Measurements from ENCODE around the gene METTL4. TPM values are rescaled to one million over a fixed set of nuclear protein-coding genes. Genes with fewer than 3 reads are reported as not detected.
"Not testable (repeated sequence)": the region's sequence is repeated elsewhere in the genome, so short reads cannot be mapped to it uniquely, and the experiment has no call there.

Gene METTL4
- total RNA-seq, 2 experiments from 2014 or later = 20.3 to 25.5 TPM

DNA sequence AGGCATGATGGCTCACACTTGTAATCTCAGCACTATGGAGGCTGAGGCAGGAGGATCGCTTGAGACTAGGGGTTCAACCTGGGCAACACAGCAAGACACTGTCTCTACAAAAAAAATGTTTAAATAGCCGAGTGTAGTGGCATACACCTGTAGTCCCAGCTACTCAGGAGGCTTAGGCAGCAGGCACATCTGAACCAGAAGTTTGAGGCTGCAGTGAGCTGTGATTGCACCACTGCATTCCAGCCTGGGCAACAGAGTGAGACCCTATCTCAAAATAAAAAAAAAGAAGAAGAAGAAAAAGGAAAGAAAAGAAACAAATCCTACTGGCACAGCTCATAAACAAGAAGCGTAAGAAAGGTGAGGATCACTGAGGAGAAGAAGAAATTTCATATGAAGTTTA is 19.9 kb downstream of the METTL4 start:
- no peak overlapping the region for H3K4me3 Mint-ChIP-seq
- H3K9me3 Mint-ChIP-seq = no peaks in the 10 kb centered on the region
- POLR2A ChIA-PET = no interaction called here
- CTCF ChIA-PET = no interaction called here
- H3K27me3 Mint-ChIP-seq = no peaks in the 10 kb centered on the region
- H3K4me1 Mint-ChIP-seq = peaks cover 2% of the 10 kb centered on the region
- H3K36me3 Mint-ChIP-seq (ENCODE audit: low read depth) = peaks cover 18% of the 10 kb centered on the region
- no peak overlapping the region for H3K27ac Mint-ChIP-seq
- no peak for DNase-seq

GRCh38 chr18:2549462-2549861 is 21.8 kb downstream of the METTL4 start:
- Mint-ChIP-seq H3K27me3 (no peaks in the 10 kb centered on the region), H3K4me3 (no peak overlapping the region), H3K36me3 (ENCODE audit: low read depth) (peaks cover 16% of the 10 kb centered on the region), H3K9me3 (no peaks in the 10 kb centered on the region), H3K27ac (no peak overlapping the region), H3K4me1 (peaks cover 2% of the 10 kb centered on the region)
- ChIA-PET POLR2A (no interaction called here), CTCF (no interaction called here)
- DNase-seq = no peak

DNA sequence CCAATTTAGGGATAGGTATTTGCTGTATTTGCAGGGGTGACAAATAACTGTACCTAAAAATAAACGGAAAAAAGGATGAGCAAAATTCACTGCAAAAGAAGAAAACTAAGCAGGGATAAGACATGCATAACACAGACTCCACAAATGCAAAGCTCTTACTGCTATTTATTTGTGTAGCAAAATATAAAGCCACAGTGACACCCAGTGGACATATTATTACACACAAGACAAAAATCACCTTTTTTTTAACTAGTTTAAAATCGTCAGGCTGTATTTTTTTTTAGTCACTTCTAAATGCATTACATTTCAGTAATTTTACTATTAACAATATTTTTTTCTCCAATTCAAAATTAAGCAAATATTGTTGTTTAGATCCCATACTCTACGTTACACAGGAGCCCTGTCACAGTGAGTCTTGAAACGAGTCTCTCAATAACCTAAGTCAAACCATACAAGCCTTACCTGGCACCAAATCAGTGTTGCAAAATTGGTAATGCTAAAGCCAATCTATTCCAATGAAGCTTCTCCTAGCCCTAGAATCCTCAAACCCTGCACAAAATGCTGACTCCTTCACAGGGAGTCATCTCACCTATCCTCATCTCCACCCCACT is 23.7 kb downstream of the METTL4 start:
- Mint-ChIP-seq H3K27ac (no peak overlapping the region), H3K4me1 (peaks cover 2% of the 10 kb centered on the region), H3K4me3 (no peak overlapping the region), H3K36me3 (ENCODE audit: low read depth) (peaks cover 16% of the 10 kb centered on the region), H3K9me3 (no peaks in the 10 kb centered on the region), H3K27me3 (no peaks in the 10 kb centered on the region)
- POLR2A ChIA-PET = no interaction called here
- peak; percentile 13 for DNase-seq
- CTCF ChIA-PET = interaction anchor here (0.6 to 1.1 kb wide), 4 partner anchors 10 to 443 kb away, joined by 3 to 4 read pairs (median 4); no protein-coding TSS in a partner anchor

DNA sequence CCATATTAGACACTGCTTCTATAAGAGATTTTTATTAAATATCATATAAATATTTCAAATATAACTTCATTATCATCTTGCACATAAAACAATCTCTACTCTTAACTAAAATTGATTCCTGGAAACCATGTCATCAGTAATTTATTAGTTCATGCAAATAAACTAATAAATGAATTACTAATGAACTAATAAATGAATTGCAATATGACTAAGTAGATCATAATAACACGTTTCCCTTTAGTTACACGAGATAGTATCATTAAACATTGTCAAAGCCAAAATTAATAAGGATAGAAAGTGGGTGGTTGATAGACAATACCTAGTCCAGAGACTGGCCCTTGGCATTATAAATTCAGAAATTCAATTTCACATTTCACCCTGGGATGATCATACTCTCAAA is 26.1 kb downstream of the METTL4 start:
- ChIA-PET CTCF (no interaction called here), POLR2A (no interaction called here)
- no peak for DNase-seq
- H3K9me3 Mint-ChIP-seq = no peaks in the 10 kb centered on the region
- peaks cover 7% of the 10 kb centered on the region for H3K36me3 Mint-ChIP-seq (ENCODE audit: low read depth)
- no peaks in the 10 kb centered on the region for H3K27me3 Mint-ChIP-seq
- H3K4me3 Mint-ChIP-seq = no peak overlapping the region
- peaks cover 4% of the 10 kb centered on the region for H3K4me1 Mint-ChIP-seq
- no peak overlapping the region for H3K27ac Mint-ChIP-seq

DNA sequence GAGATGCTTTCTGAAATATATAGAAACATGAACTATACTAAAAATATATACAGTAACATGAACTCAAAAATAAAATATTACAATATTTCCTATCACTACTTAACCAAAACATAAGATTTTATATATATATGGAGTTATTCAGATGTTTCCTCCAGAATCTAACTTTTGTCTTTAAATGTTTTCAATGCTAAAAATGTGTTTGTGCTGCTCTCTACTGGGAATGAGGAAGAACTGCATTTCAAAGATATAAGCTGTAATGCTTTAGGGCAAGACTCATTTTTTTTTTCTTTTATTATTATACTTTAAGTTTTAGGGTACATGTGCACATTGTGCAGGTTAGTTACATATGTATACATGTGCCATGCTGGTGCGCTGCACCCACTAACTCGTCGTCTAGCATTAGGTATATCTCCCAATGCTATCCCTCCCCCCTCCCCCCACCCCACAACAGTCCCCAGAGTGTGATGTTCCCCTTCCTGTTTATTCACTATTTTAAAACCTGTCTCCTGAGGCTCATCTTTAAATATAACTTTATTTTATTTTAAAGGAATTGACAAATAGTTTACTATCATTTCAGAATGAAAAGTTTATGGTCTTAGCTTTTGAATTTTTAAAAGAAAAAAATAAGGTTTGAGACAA is 29.3 kb downstream of the METTL4 start:
- H3K4me1 Mint-ChIP-seq, H3K27ac Mint-ChIP-seq, POLR2A ChIA-PET, DNase-seq, H3K27me3 Mint-ChIP-seq, H3K4me3 Mint-ChIP-seq, H3K9me3 Mint-ChIP-seq: not testable (repeated sequence)
- CTCF ChIA-PET = interaction anchor here (0.6 to 0.7 kb wide), 2 partner anchors 76 to 998 kb away, joined by 3 to 4 read pairs; no protein-coding TSS in a partner anchor
- peaks cover 11% of the 10 kb centered on the region for H3K36me3 Mint-ChIP-seq (ENCODE audit: low read depth)

- Mint-ChIP-seq H3K36me3 (ENCODE audit: low read depth) (peaks cover 10% of the 10 kb centered on the region), H3K4me3 (no peak overlapping the region), H3K27ac (no peak overlapping the region), H3K9me3 (no peaks in the 10 kb centered on the region), H3K27me3 (no peaks in the 10 kb centered on the region), H3K4me1 (peaks cover 2% of the 10 kb centered on the region)
- no peak for DNase-seq
- ChIA-PET CTCF (no interaction called here), POLR2A (no interaction called here)
Measured at GRCh38 chr18:2540575-2540974, 30.7 kb downstream of the METTL4 start.

GRCh38 chr18:2538844-2539243 is 32.5 kb downstream of the METTL4 start:
- H3K9me3 Mint-ChIP-seq = no peaks in the 10 kb centered on the region
- ChIA-PET POLR2A (no interaction called here), CTCF (no interaction called here)
- peaks cover 16% of the 10 kb centered on the region for H3K36me3 Mint-ChIP-seq (ENCODE audit: low read depth)
- no peaks in the 10 kb centered on the region for H3K27me3 Mint-ChIP-seq
- no peak overlapping the region for H3K27ac Mint-ChIP-seq
- no peak overlapping the region for H3K4me3 Mint-ChIP-seq
- peaks cover 2% of the 10 kb centered on the region for H3K4me1 Mint-ChIP-seq
- DNase-seq = no peak

DNA sequence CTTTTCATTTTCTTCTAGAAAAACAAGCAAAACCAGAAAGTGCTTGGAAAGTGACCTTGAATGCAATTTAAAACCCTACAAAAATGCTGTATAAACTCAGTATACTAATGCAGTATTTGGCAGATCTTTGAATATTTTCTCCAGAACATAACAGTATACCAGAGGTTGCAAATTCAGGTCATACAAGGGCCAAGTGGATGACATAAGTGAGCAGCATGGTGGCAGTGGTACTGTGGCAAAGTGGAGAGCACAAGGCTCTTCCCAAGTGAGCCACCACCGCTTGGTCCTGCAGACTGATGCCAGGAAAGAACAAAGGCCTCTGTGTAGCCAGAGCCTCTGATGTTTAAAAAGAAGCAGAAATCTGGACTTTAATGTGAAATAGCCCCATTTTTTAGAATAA is 33.1 kb downstream of the METTL4 start:
- Mint-ChIP-seq H3K36me3 (ENCODE audit: low read depth) (peaks cover 21% of the 10 kb centered on the region), H3K27me3 (no peaks in the 10 kb centered on the region), H3K4me1 (peaks cover 2% of the 10 kb centered on the region), H3K4me3 (no peak overlapping the region), H3K27ac (no peak overlapping the region), H3K9me3 (no peaks in the 10 kb centered on the region)
- ChIA-PET CTCF (interaction anchor here (0.6 kb wide), 1 partner anchor 105 kb away, joined by 3 read pairs; no protein-coding TSS in a partner anchor), POLR2A (no interaction called here)
- DNase-seq = no peak

GRCh38 chr18:2537296-2537695 is 34.0 kb downstream of the METTL4 start:
- no peaks in the 10 kb centered on the region for H3K9me3 Mint-ChIP-seq
- CTCF ChIA-PET = no interaction called here

DNA sequence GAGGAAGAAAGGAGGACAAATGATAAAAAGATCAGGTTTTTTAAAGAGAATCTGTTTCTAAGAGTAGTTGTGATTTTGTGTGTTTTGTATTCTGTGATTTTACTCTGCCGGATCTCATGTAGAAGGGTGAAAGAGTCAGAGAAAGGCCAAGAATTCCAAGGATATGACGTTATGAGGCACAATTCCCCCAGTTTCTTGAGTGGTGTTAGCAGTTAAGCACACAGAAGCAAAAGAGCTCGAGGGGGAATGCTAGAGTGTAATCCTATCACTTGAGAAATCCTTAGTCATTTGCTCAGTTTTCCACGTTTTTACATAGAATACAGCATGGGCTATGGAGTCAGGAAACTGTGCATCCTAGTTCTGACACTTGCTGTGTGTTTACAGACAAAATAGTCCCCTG is 34.8 kb downstream of the METTL4 start:
- no peak for DNase-seq
- no peaks in the 10 kb centered on the region for H3K9me3 Mint-ChIP-seq
- ChIA-PET POLR2A (no interaction called here), CTCF (no interaction called here)
- no peak overlapping the region for H3K4me3 Mint-ChIP-seq
- no peaks in the 10 kb centered on the region for H3K4me1 Mint-ChIP-seq
- H3K36me3 Mint-ChIP-seq (ENCODE audit: low read depth) = peaks cover 31% of the 10 kb centered on the region
- H3K27me3 Mint-ChIP-seq = no peaks in the 10 kb centered on the region
- H3K27ac Mint-ChIP-seq = no peak overlapping the region

More at GRCh38 chr18:2537296-2537695, 34.0 kb downstream of the METTL4 start:
- Mint-ChIP-seq H3K4me3 (no peak overlapping the region), H3K36me3 (ENCODE audit: low read depth) (peaks cover 27% of the 10 kb centered on the region), H3K27ac (no peak overlapping the region), H3K27me3 (no peaks in the 10 kb centered on the region), H3K4me1 (peaks cover 2% of the 10 kb centered on the region)
- no peak for DNase-seq
- POLR2A ChIA-PET = no interaction called here

GRCh38 chr18:2536063-2536462 is 35.2 kb downstream of the METTL4 start:
- H3K9me3 Mint-ChIP-seq = no peaks in the 10 kb centered on the region
- H3K27ac Mint-ChIP-seq = no peak overlapping the region
- no peak for DNase-seq
- H3K4me3 Mint-ChIP-seq = no peak overlapping the region
- no peaks in the 10 kb centered on the region for H3K27me3 Mint-ChIP-seq
- H3K36me3 Mint-ChIP-seq (ENCODE audit: low read depth) = peaks cover 31% of the 10 kb centered on the region
- ChIA-PET POLR2A (interaction anchor here (0.6 kb wide), 1 partner anchor 34 kb away, joined by 4 read pairs; no protein-coding TSS in a partner anchor), CTCF (no interaction called here)
- H3K4me1 Mint-ChIP-seq = no peaks in the 10 kb centered on the region

GRCh38 chr18:2535419-2535910 is 35.8 kb downstream of the METTL4 start:
- CTCF ChIA-PET = no interaction called here
- peaks cover 31% of the 10 kb centered on the region for H3K36me3 Mint-ChIP-seq (ENCODE audit: low read depth)
- DNase-seq = no peak

GRCh38 chr18:2534906-2535305 is 36.4 kb downstream of the METTL4 start:
- Mint-ChIP-seq H3K36me3 (ENCODE audit: low read depth) (peaks cover 31% of the 10 kb centered on the region), H3K4me1 (no peaks in the 10 kb centered on the region), H3K9me3 (no peaks in the 10 kb centered on the region), H3K27me3 (no peaks in the 10 kb centered on the region), H3K27ac (no peak overlapping the region), H3K4me3 (no peak overlapping the region)
- CTCF ChIA-PET = interaction anchor here (0.8 kb wide), 1 partner anchor 12 kb away, joined by 3 read pairs; no protein-coding TSS in a partner anchor
- no peak for DNase-seq
- POLR2A ChIA-PET = no interaction called here

More at GRCh38 chr18:2535419-2535910, 35.8 kb downstream of the METTL4 start:
- Mint-ChIP-seq H3K4me3 (no peak overlapping the region), H3K27me3 (no peaks in the 10 kb centered on the region), H3K4me1 (no peaks in the 10 kb centered on the region), H3K9me3 (no peaks in the 10 kb centered on the region), H3K27ac (no peak overlapping the region)
- POLR2A ChIA-PET = interaction anchor here (0.6 kb wide), 1 partner anchor 33 kb away, joined by 4 read pairs; no protein-coding TSS in a partner anchor
